GM12878 (cell line): ENCODE measurements around the gene SLC37A1. TPM values are rescaled to one million over a fixed set of nuclear protein-coding genes. Genes with fewer than 3 reads are reported as not detected.
A peak's percentile ranks its signal among the peaks of the same experiment; 100 is the strongest.

Experiments
- CEBPB ChIP-seq, 2 experiments: fragments of 150-350 bp in 1 of 2; IDR thresholded peaks; 2 replicates each; pipeline ENCODE4 v1.6.1; 2012 to 2014; ENCODE audit warnings: low read depth in 2 of 2, low read length in 2 of 2, borderline replicate concordance in 1 of 2, inconsistent platforms in 1 of 2
- CHD1 ChIP-seq: IDR thresholded peaks from 2 replicates; pipeline ENCODE4 v1.6.1; 2012; ENCODE audit warnings: low read depth, low read length, improper control_type of control experiment
- KDM1A ChIP-seq: fragments of 200-600 bp; sonication (generic); IDR thresholded peaks from 2 replicates; pipeline ENCODE4 v1.6.1; 2016; ENCODE audit warnings: borderline replicate concordance
- RB1 ChIP-seq: fragments of 450-650 bp; formaldehyde crosslinking; IDR thresholded peaks from 2 replicates; pipeline ENCODE4 v1.6.1; 2017; ENCODE audit warnings: mild to moderate bottlenecking, borderline replicate concordance
- SMAD1 ChIP-seq: fragments of 450-650 bp; IDR thresholded peaks from 2 replicates; pipeline ENCODE4 v1.6.1; 2018; ENCODE audit warnings: mild to moderate bottlenecking, low read depth; ENCODE audit not compliant: partially characterized antibody
- YBX1 ChIP-seq: fragments of 450-650 bp; IDR thresholded peaks from 2 replicates; pipeline ENCODE4 v1.6.1; 2016; ENCODE audit warnings: antibody characterized with exemption
- ZNF217 ChIP-seq: fragments of 450-650 bp; IDR thresholded peaks from 2 replicates; pipeline ENCODE4 v1.6.1; 2017; ENCODE audit warnings: antibody characterized with exemption, mild to moderate bottlenecking
- ZNF24 ChIP-seq: fragments of 450-650 bp; IDR thresholded peaks from 2 replicates; pipeline ENCODE4 v1.6.1; 2017; ENCODE audit warnings: antibody characterized with exemption, mild to moderate bottlenecking
- polyA plus RNA-seq, 11 experiments: library from polyadenylated mRNA; depleted of rRNA in 4 of 11; unstranded in 6 of 11; stranded (reverse) in 5 of 11; fragments of >200 nt; fragmentation: Nextera tagmentation in 4 of 11; fragmentation: Illumina TruSeq in 1 of 11; extraction: Ambion mirVana in 4 of 11; extraction: Trizol in 1 of 11; gene quantifications; 1 replicate in 1 of 11; 2 replicates in 10 of 11; pipeline versions ENCODE4 v1.2.1 to v1.2.3, GENCODE V29; 2011 to 2016; ENCODE audit warnings: inconsistent platforms in 2 of 11, missing spikeins in 2 of 11, low read depth in 1 of 11
- total RNA-seq, 4 experiments: library from RNA; depleted of rRNA in 3 of 4; stranded (reverse); fragments of >200 nt in 3 of 4; fragmentation: Illumina TruSeq in 1 of 4; extraction: Trizol in 1 of 4; gene quantifications; 2 replicates each; pipeline versions ENCODE4 v1.2.1 to v1.2.3, GENCODE V29; 2013 to 2021
- TF ChIP-seq, protein P1 (sequence below): IDR thresholded peaks from 2 replicates; pipeline ENCODE4 v1.6.1; 2011; ENCODE audit warnings: borderline replicate concordance, low read depth, mild to moderate bottlenecking, moderate library complexity, mixed read lengths, low read length; ENCODE audit not compliant: insufficient read depth; ENCODE audit errors: extremely low read length
- TF ChIP-seq, protein P2 (sequence below): fragments of 450-650 bp; IDR thresholded peaks from 2 replicates; pipeline ENCODE4 v1.6.1; 2016; ENCODE audit warnings: mild to moderate bottlenecking, moderate library complexity, borderline replicate concordance
- TF ChIP-seq, protein P3 (sequence below): fragments of 450-650 bp; IDR thresholded peaks from 2 replicates; pipeline ENCODE4 v1.6.1; 2018; ENCODE audit warnings: borderline replicate concordance, mild to moderate bottlenecking; ENCODE audit not compliant: partially characterized antibody
- TF ChIP-seq, protein P4 (sequence below): IDR thresholded peaks from 2 replicates; pipeline ENCODE4 v1.6.1; 2012; ENCODE audit warnings: low read depth, low read length, improper control_type of control experiment
- TF ChIP-seq, protein P5 (sequence below): IDR thresholded peaks from 2 replicates; pipeline ENCODE4 v1.6.1; 2011; ENCODE audit warnings: low read depth, mild to moderate bottlenecking, low read length, moderate library complexity, borderline replicate concordance; ENCODE audit errors: extremely low read depth
- TF ChIP-seq, protein P6 (sequence below): IDR thresholded peaks from 2 replicates; pipeline ENCODE4 v1.6.1; 2011; ENCODE audit warnings: borderline replicate concordance, low read depth, mild to moderate bottlenecking, moderate library complexity, low read length; ENCODE audit not compliant: insufficient read depth, poor library complexity, severe bottlenecking
- TF ChIP-seq, protein P7 (sequence below): fragments of 450-650 bp; conservative IDR thresholded peaks from 2 replicates; pipeline ENCODE4 v1.6.1; 2017; ENCODE audit warnings: mild to moderate bottlenecking, moderate library complexity

Gene SLC37A1
- total and polyA plus RNA-seq, 10 of the 15 experiments (the other 5 are each of a cell fraction or from before 2014, with no cell fraction given) = 1.1 to 35.5 (median 24.4) TPM

DNA sequence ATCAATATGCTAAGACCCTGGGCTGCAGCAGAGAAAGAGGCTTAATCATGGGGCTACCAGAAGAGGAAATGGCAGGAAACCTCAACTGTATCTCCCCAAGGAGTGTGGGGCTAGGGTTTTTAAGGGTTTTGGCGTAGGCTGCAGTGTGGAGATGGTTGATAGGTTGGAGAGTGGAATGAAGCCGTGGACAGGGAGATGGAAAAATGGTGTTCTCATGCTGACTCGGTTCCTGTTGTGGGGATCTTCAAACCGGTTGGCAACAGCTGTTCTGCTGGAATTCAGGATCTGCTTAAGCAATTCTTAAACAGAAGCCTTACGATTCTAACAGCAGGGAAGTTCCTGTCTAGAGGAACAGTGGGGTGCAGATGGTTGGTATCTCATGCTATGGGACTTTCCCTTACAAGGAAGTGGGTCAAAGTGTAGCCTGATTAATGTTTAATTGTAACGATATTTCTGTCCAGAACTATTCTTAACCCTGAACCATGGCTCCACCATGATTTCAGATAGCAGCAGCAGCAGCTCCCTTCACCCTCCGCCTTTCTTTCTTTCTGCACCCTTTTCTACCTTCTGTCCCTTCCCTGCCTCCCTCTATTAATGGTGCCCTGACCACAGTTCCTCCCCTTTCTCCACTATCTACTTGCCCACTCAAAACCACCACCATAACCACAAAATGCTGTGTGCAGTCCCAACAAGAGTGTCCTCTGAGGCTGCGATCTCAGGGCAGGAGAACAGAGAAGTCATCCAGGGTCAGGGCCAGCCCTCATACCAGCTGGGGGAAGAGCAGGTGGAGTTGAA lies 48.4 kb upstream of the SLC37A1 start (continued):
- TF ChIP-seq, protein P1, sequence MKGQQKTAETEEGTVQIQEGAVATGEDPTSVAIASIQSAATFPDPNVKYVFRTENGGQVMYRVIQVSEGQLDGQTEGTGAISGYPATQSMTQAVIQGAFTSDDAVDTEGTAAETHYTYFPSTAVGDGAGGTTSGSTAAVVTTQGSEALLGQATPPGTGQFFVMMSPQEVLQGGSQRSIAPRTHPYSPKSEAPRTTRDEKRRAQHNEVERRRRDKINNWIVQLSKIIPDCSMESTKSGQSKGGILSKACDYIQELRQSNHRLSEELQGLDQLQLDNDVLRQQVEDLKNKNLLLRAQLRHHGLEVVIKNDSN = no peak
- TF ChIP-seq CHD1 (no peak), YBX1 (no peak), ZNF217 (no peak; the same call in 1 of the 2 replicates), KDM1A (no peak), CEBPB (IDR thresholded peaks at IDR 0.05; ENCODE audit: borderline replicate concordance in 1 of 2, low read depth in 2 of 2, low read length in 2 of 2) (no peak), ZNF24 (no peak), RB1 (no peak), SMAD1 (no peak)
- TF ChIP-seq, protein P2, sequence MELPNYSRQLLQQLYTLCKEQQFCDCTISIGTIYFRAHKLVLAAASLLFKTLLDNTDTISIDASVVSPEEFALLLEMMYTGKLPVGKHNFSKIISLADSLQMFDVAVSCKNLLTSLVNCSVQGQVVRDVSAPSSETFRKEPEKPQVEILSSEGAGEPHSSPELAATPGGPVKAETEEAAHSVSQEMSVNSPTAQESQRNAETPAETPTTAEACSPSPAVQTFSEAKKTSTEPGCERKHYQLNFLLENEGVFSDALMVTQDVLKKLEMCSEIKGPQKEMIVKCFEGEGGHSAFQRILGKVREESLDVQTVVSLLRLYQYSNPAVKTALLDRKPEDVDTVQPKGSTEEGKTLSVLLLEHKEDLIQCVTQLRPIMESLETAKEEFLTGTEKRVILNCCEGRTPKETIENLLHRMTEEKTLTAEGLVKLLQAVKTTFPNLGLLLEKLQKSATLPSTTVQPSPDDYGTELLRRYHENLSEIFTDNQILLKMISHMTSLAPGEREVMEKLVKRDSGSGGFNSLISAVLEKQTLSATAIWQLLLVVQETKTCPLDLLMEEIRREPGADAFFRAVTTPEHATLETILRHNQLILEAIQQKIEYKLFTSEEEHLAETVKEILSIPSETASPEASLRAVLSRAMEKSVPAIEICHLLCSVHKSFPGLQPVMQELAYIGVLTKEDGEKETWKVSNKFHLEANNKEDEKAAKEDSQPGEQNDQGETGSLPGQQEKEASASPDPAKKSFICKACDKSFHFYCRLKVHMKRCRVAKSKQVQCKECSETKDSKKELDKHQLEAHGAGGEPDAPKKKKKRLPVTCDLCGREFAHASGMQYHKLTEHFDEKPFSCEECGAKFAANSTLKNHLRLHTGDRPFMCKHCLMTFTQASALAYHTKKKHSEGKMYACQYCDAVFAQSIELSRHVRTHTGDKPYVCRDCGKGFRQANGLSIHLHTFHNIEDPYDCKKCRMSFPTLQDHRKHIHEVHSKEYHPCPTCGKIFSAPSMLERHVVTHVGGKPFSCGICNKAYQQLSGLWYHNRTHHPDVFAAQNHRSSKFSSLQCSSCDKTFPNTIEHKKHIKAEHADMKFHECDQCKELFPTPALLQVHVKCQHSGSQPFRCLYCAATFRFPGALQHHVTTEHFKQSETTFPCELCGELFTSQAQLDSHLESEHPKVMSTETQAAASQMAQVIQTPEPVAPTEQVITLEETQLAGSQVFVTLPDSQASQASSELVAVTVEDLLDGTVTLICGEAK = no peak
- TF ChIP-seq, protein P3, sequence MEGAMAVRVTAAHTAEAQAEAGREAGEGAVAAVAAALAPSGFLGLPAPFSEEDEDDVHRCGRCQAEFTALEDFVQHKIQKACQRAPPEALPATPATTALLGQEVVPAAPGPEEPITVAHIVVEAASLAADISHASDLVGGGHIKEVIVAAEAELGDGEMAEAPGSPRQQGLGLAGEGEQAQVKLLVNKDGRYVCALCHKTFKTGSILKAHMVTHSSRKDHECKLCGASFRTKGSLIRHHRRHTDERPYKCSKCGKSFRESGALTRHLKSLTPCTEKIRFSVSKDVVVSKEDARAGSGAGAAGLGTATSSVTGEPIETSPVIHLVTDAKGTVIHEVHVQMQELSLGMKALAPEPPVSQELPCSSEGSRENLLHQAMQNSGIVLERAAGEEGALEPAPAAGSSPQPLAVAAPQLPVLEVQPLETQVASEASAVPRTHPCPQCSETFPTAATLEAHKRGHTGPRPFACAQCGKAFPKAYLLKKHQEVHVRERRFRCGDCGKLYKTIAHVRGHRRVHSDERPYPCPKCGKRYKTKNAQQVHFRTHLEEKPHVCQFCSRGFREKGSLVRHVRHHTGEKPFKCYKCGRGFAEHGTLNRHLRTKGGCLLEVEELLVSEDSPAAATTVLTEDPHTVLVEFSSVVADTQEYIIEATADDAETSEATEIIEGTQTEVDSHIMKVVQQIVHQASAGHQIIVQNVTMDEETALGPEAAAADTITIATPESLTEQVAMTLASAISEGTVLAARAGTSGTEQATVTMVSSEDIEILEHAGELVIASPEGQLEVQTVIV = no peak
- TF ChIP-seq, protein P4, sequence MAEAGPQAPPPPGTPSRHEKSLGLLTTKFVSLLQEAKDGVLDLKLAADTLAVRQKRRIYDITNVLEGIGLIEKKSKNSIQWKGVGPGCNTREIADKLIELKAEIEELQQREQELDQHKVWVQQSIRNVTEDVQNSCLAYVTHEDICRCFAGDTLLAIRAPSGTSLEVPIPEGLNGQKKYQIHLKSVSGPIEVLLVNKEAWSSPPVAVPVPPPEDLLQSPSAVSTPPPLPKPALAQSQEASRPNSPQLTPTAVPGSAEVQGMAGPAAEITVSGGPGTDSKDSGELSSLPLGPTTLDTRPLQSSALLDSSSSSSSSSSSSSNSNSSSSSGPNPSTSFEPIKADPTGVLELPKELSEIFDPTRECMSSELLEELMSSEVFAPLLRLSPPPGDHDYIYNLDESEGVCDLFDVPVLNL = no peak
- TF ChIP-seq, protein P5, sequence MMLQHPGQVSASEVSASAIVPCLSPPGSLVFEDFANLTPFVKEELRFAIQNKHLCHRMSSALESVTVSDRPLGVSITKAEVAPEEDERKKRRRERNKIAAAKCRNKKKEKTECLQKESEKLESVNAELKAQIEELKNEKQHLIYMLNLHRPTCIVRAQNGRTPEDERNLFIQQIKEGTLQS = no peak
- TF ChIP-seq, protein P6, sequence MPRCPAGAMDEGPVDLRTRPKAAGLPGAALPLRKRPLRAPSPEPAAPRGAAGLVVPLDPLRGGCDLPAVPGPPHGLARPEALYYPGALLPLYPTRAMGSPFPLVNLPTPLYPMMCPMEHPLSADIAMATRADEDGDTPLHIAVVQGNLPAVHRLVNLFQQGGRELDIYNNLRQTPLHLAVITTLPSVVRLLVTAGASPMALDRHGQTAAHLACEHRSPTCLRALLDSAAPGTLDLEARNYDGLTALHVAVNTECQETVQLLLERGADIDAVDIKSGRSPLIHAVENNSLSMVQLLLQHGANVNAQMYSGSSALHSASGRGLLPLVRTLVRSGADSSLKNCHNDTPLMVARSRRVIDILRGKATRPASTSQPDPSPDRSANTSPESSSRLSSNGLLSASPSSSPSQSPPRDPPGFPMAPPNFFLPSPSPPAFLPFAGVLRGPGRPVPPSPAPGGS = no peak
- TF ChIP-seq, protein P7, sequence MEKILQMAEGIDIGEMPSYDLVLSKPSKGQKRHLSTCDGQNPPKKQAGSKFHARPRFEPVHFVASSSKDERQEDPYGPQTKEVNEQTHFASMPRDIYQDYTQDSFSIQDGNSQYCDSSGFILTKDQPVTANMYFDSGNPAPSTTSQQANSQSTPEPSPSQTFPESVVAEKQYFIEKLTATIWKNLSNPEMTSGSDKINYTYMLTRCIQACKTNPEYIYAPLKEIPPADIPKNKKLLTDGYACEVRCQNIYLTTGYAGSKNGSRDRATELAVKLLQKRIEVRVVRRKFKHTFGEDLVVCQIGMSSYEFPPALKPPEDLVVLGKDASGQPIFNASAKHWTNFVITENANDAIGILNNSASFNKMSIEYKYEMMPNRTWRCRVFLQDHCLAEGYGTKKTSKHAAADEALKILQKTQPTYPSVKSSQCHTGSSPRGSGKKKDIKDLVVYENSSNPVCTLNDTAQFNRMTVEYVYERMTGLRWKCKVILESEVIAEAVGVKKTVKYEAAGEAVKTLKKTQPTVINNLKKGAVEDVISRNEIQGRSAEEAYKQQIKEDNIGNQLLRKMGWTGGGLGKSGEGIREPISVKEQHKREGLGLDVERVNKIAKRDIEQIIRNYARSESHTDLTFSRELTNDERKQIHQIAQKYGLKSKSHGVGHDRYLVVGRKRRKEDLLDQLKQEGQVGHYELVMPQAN = 0 out of 2 replicates have a peak, but pooled peaks have one; percentile 22
